Renal pelvis (tissue), 3 donors: ENCODE measurements around the gene CAMKMT. TPM values are rescaled to one million over a fixed set of nuclear protein-coding genes. Genes with fewer than 3 reads are reported as not detected.

Source experiments
- polyA plus RNA-seq, 3 donors: library from polyadenylated mRNA; unstranded; fragments of 120-200 nt; gene quantifications; one replicate each; pipeline ENCODE4 v1.2.1, GENCODE V29; 2013; ENCODE audit not compliant: insufficient read length in 3 of 3

CAMKMT gene
- polyA plus RNA-seq, 3 donors = 10.8 to 13.4 (median 12.1) TPM

Other genes with a start within 250 kb of the CAMKMT start
- 10 to 100 TPM; 57.0 to 77.0 (median 66.2) TPM for gene PPM1B, start 193.1 kb upstream of the CAMKMT start, polyA plus RNA-seq
- gene SLC3A1, start 86.5 kb upstream of the CAMKMT start, polyA plus RNA-seq = 100 to 1,000 TPM; 145 to 247 (median 232) TPM
- gene PREPL, start 453 bp upstream of the CAMKMT start, polyA plus RNA-seq = 100 to 1,000 TPM; 144 to 187 (median 148) TPM